HEK293T (cell line): ENCODE results near the gene ANKRD11.

Source experiments
- ARNT ChIP-seq: fragments of 450-650 bp; IDR thresholded peaks from 2 replicates; pipeline ENCODE4 v1.6.1; 2017; ENCODE audit warnings: mild to moderate bottlenecking
- BHLHE40 ChIP-seq: fragments of 450-650 bp; IDR thresholded peaks from 2 replicates; pipeline ENCODE4 v1.6.1; 2016; ENCODE audit warnings: mild to moderate bottlenecking, moderate library complexity, borderline replicate concordance
- ELF4 ChIP-seq: fragments of 450-650 bp; IDR thresholded peaks from 2 replicates; pipeline ENCODE4 v1.6.1; 2017; ENCODE audit warnings: antibody characterized with exemption
- FOXK2 ChIP-seq: fragments of 450-650 bp; IDR thresholded peaks from 2 replicates; pipeline ENCODE4 v1.6.1; 2016; ENCODE audit warnings: mild to moderate bottlenecking
- FOXM1 ChIP-seq: fragments of 450-650 bp; IDR thresholded peaks from 2 replicates; pipeline ENCODE4 v1.6.1; 2017; ENCODE audit warnings: mild to moderate bottlenecking, borderline replicate concordance
- HDGF ChIP-seq: fragments of 450-650 bp; IDR thresholded peaks from 2 replicates; pipeline ENCODE4 v1.6.1; 2017; ENCODE audit warnings: antibody characterized with exemption, borderline replicate concordance
- L3MBTL2 ChIP-seq: fragments of 450-650 bp; conservative IDR thresholded peaks from 2 replicates; pipeline ENCODE4 v1.6.1; 2016; ENCODE audit warnings: mild to moderate bottlenecking
- LEF1 ChIP-seq: fragments of 450-650 bp; IDR thresholded peaks from 2 replicates; pipeline ENCODE4 v1.6.1; 2017; ENCODE audit warnings: mild to moderate bottlenecking, borderline replicate concordance
- NFRKB ChIP-seq: fragments of 450-650 bp; IDR thresholded peaks from 2 replicates; pipeline ENCODE4 v1.6.1; 2016; ENCODE audit warnings: mild to moderate bottlenecking, moderate library complexity
- PKNOX1 ChIP-seq: fragments of 450-650 bp; IDR thresholded peaks from 2 replicates; pipeline ENCODE4 v1.6.1; 2016
- SP1 ChIP-seq: fragments of 450-650 bp; IDR thresholded peaks from 2 replicates; pipeline ENCODE4 v1.6.1; 2017
- TARDBP ChIP-seq: fragments of 450-650 bp; IDR thresholded peaks from 2 replicates; pipeline ENCODE4 v1.6.1; 2016

DNA sequence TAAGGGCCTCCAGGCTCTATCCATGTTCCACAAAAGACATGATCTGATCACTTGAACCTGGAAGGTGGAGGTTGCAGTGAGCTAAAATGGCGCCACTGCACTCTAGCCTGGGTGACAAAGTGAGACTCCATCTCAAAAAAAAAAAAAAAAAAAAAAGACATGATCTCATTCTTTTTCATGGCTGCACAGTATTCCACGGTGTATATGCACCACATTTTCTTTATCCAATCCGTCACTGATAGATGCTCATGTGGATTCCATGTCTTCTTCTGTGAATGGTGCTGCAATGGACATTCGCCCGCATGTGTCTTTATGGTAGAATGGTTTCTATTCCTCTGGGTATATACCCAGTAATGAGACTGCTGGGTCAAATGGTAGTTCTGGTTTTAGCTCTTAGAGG, 124.4 kb downstream of the ANKRD11 start:
- no peak for TF ChIP-seq HDGF
- TF ChIP-seq BHLHE40, result no peak
- TF ChIP-seq ARNT, result no peak
- TF ChIP-seq FOXM1, result no peak
- no peak for TF ChIP-seq TARDBP
- no peak for TF ChIP-seq SP1
- TF ChIP-seq ELF4, result no peak
- no peak for TF ChIP-seq FOXK2
- TF ChIP-seq LEF1, result no peak
- TF ChIP-seq PKNOX1, result no peak
- TF ChIP-seq NFRKB, result no peak
- no peak for TF ChIP-seq L3MBTL2
